Mucosa of descending colon (tissue), 3 donors: ENCODE results near the gene FBXO48. TPM values are rescaled to one million over a fixed set of nuclear protein-coding genes. Genes with fewer than 3 reads are reported as not detected.
A peak's percentile ranks its signal among the peaks of the same experiment; 100 is the strongest.

Experiments used
- ATAC-seq: fragments of 200-7000 bp; cut with Tn5 transposase; one replicate; pipeline ENCODE4 v1.9.1; 2020; ENCODE audit warnings: mild to moderate bottlenecking, moderate library complexity
- DNase-seq, 3 donors: peaks; one replicate each; pipeline ENCODE4 v3.0.0-alpha.2; 2020
- H3K36me3 ChIP-seq: fragments of 200-600 bp; one replicate; pipeline ENCODE4 v1.8.0; 2021; ENCODE audit warnings: low read depth, mild to moderate bottlenecking
- H3K4me1 ChIP-seq: fragments of 200-600 bp; one replicate; pipeline ENCODE4 v1.8.0; 2021; ENCODE audit warnings: low read depth, mild to moderate bottlenecking
- H3K4me3 ChIP-seq: fragments of 200-600 bp; one replicate; pipeline ENCODE4 v1.8.0; 2021; ENCODE audit warnings: mild to moderate bottlenecking
- H3K9me3 ChIP-seq: fragments of 200-600 bp; one replicate; pipeline ENCODE4 v1.8.0; 2021; ENCODE audit warnings: mild to moderate bottlenecking
- intact Hi-C, 2 donors: fragments of 100-400 bp; cut with DNase I in 1 of 2; cut with micrococcal nuclease in 1 of 2; formaldehyde crosslinking; loops; one replicate each; pipeline versions ENCODE4 v1.11.0 to v1.11.1; 2022; cut with DNase I, micrococcal nuclease
- total RNA-seq, 3 donors: library from RNA; stranded (reverse); fragmentation: NEBNext Ultra II Directional in 2 of 3; extraction: Animal tissue kit (Norgen Biotek cat#: 25700) in 2 of 3; gene quantifications; one replicate each; pipeline versions ENCODE4 v1.2.1 to v1.2.4, GENCODE V29; 2021 to 2023
- TF ChIP-seq, protein P1 (sequence below): fragments of 200-600 bp; IDR thresholded peaks from one replicate; pipeline ENCODE4 v1.8.0; 2022; ENCODE audit warnings: antibody characterized with exemption, mild to moderate bottlenecking
- donor health status: DM: no; HTN: no; CAD: no; lungs with moderate emphysema.
- donor health status: DM: no; HTN: no; CAD: no.
- donor health status: DM: no; HTN: yes; CAD: no.

Gene FBXO48
- total RNA-seq, 3 donors from 2014 or later = 1.5 to 2.6 (median 1.9) TPM

DNA sequence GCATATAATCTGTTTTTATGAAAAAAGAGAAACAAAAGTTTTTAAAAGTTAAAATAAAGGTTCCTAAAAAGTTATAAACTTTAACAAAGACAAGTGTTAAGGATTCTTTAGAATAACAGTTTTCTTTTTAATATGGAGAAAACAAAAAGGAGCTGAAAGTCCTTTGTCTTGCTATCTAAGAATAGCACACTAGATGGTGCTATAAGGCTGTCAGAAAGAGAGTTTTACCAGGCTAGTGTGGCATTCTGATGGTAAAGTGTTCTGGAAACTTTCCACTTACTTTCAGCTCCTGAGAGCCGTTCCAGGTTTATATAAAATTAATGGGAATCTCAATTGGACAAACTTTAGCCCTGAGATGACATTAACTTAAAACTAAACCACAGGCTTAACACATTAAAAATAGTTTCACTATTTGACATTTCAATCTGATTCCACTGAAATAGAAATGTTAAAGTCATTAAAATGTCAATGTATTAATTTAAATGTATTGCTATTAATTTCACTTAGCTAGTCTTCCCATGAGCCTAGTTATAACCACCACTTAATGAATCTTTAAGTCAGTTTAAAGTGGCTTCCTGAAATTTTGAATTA lies 3.7 kb downstream of the FBXO48 start:
- no peak for ATAC-seq
- intact Hi-C loops = loop anchor here in 1 of 2 donors (5.0 kb wide), 1 partner anchor 464 kb away; no protein-coding TSS in a partner anchor

DNA sequence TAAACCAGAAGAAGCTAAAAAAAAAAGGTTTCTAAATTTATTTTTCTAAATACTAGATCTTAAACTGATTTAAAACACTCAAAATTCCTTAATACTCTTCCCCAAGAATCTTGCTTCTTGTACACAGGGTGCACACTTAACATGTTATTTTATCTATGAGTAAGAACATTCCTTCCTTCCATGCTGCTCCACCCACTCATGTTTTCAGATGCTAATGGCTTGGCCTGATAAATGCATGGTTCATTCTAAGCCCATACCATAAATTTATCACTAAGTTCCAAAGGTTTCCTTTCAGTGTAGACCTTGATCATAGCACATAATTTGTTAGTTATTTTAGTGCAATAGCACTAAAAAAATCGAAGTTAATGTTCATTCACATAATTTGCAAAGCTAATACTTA lies 8.1 kb downstream of the FBXO48 start:
- TF ChIP-seq, protein P1, sequence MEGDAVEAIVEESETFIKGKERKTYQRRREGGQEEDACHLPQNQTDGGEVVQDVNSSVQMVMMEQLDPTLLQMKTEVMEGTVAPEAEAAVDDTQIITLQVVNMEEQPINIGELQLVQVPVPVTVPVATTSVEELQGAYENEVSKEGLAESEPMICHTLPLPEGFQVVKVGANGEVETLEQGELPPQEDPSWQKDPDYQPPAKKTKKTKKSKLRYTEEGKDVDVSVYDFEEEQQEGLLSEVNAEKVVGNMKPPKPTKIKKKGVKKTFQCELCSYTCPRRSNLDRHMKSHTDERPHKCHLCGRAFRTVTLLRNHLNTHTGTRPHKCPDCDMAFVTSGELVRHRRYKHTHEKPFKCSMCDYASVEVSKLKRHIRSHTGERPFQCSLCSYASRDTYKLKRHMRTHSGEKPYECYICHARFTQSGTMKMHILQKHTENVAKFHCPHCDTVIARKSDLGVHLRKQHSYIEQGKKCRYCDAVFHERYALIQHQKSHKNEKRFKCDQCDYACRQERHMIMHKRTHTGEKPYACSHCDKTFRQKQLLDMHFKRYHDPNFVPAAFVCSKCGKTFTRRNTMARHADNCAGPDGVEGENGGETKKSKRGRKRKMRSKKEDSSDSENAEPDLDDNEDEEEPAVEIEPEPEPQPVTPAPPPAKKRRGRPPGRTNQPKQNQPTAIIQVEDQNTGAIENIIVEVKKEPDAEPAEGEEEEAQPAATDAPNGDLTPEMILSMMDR = no peak
- H3K36me3 ChIP-seq = no peaks in the 10 kb centered on the region
- ATAC-seq (no peak), DNase-seq (no peak)
- H3K4me3 ChIP-seq = no peak overlapping the region
- peaks cover 7% of the 10 kb centered on the region for H3K4me1 ChIP-seq
- intact Hi-C loops = no loop called here
- no peaks in the 10 kb centered on the region for H3K9me3 ChIP-seq

More for the DNA sequence above, 3.7 kb downstream of the FBXO48 start:
- H3K4me1 ChIP-seq = peaks cover 18% of the 10 kb centered on the region
- no peaks in the 10 kb centered on the region for H3K9me3 ChIP-seq
- no peak for DNase-seq
- no peak overlapping the region for H3K4me3 ChIP-seq
- H3K36me3 ChIP-seq = no peaks in the 10 kb centered on the region
- TF ChIP-seq, protein P1 = peak; percentile 56

DNA sequence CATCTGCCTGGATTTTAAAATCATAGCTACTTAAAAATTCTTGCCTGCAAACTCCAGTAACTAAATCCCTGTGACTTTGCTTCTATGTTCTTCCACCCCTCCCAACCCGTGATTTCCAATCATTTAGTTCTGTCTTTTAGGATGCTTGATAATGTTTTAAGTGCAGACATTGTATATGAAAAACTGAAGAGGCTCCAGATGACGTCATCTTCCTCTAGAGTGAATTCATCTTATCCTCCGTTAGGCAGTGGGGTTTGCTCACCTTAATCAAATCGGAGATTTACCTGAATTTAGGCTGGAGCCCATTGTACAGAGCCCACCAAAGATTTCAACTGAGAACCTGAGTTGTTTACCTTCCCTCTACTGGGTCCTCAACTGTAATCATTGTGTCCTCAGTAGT lies 10.9 kb downstream of the FBXO48 start:
- ATAC-seq (no peak), DNase-seq (no peak)
- H3K4me1 ChIP-seq = no peaks in the 10 kb centered on the region
- H3K9me3 ChIP-seq = no peaks in the 10 kb centered on the region
- no peaks in the 10 kb centered on the region for H3K36me3 ChIP-seq
- no peak overlapping the region for H3K4me3 ChIP-seq
- TF ChIP-seq, protein P1 = no peak
- intact Hi-C loops = no loop called here

DNA sequence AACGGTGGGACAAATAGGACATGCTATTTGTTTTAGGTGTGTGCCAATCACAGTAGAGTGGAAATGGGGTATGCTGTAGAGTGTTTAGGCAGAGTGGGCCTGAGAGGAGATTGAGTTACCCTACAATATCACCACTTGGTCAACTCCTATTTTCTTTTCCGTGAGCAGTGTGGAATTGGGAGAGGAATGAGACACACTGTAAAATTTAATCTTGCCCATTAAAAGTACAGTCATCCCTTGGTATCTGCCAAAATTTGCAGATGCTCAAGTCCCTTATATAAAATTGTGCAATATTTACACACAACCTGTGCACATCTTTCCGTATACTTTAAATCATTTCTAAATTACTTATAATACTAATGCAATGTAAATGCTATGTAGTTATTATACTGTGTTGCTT lies 12.4 kb downstream of the FBXO48 start:
- H3K9me3 ChIP-seq = no peaks in the 10 kb centered on the region
- H3K4me3 ChIP-seq = no peak overlapping the region
- no peaks in the 10 kb centered on the region for H3K4me1 ChIP-seq
- no peaks in the 10 kb centered on the region for H3K36me3 ChIP-seq
- TF ChIP-seq, protein P1 = no peak
- intact Hi-C loops = no loop called here
- ATAC-seq = no peak
- no peak for DNase-seq

DNA sequence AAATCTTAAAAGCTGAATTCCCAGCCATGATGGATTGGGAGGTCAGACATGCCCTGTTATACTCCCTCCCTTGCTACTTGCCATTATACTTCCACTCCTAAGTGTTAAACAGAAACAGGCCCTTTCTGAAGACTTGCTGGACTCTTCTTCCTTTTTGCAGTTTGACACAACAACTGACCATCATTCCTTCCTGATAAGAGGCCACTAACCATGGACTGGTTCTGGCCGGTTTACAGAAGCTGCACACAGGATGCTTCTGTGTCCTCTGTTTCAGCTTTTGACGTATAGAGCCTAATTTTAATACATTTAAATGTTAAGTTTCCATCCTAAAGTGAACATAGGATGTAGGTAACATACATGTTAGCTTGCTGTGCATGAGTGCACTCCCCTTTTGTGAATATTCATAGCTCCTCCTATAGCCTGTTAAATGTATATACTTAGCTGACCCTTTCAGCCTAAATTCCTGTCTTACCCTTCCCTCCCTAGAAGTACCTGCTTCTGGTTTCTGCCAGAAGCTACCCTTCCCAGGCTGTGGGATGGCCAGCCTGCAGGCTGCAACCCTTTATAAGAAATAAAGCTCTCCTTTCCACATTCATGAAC lies 13.2 kb downstream of the FBXO48 start:
- no peak for ATAC-seq
- TF ChIP-seq, protein P1 = no peak
- H3K4me3 ChIP-seq = no peak overlapping the region
- no peaks in the 10 kb centered on the region for H3K4me1 ChIP-seq
- H3K36me3 ChIP-seq = no peaks in the 10 kb centered on the region
- intact Hi-C loops = no loop called here
- DNase-seq = no peak
- no peaks in the 10 kb centered on the region for H3K9me3 ChIP-seq
